HG03097 (cell line): ENCODE measurements around the gene LLCFC1.
"Not testable (repeated sequence)": the region's sequence is repeated elsewhere in the genome, so short reads cannot be mapped to it uniquely, and the experiment has no call there.

Source experiments
- ATAC-seq: cut with Tn5 transposase; IDR thresholded peaks from one replicate; pipeline ENCODE4 v1.9.1; 2021; ENCODE audit not compliant: unreplicated experiment, low FRiP score

LLCFC1 gene

GRCh38 chr7:142974626-142975025 lies 35.3 kb downstream of the LLCFC1 start:
- no peak for ATAC-seq

- not testable (repeated sequence) for ATAC-seq
These were observed 39.1 kb downstream of the LLCFC1 start for GRCh38 chr7:142978402-142978801.

DNA sequence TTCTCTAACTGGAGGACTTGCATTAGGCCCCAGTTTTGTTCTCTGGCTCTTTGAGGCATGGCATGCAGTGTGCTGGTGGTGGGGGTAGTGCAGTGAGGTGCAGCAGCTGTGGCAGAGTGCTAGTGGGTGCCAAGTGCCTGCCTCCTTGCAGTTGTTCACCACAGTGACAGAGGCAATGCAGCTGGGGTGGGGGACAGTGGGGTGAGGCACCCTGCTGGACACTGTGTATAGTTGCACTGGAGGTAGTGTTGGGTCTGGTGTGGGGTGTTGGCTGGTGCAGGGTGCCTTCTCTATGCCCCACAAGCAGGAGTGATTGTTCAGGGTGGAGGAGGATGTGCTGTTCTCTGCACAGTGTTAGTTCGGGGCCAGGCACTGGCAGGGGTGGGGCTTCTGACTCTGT lies 44.5 kb downstream of the LLCFC1 start:
- no peak for ATAC-seq

- ATAC-seq, result no peak
These were observed 45.0 kb downstream of the LLCFC1 start for GRCh38 chr7:142984297-142984696.
